HEK293 (cell line): ENCODE data around the gene NNAT.

ENCODE experiments used
- CTCF ChIP-seq: fragments of 450-650 bp; formaldehyde crosslinking; IDR thresholded peaks from 2 replicates; pipeline ENCODE4 v1.5.1; 2016; ENCODE audit warnings: missing biosample characterization, missing genetic modification characterization
- HOXA7 ChIP-seq: sonication (generic); formaldehyde crosslinking; IDR thresholded peaks from 2 replicates; pipeline ENCODE4 v1.8.1; 2022; ENCODE audit warnings: missing genetic modification reagents, borderline replicate concordance
- ZFP3 ChIP-seq: fragments of 450-650 bp; formaldehyde crosslinking; IDR thresholded peaks from 2 replicates; pipeline ENCODE4 v1.5.1; 2016; ENCODE audit warnings: low read depth, missing biosample characterization, missing genetic modification characterization
- ZNF121 ChIP-seq: fragments of 450-650 bp; formaldehyde crosslinking; IDR thresholded peaks from 2 replicates; pipeline ENCODE4 v1.5.1; 2016; ENCODE audit warnings: missing biosample characterization, missing genetic modification characterization
- ZNF138 ChIP-seq: fragments of 450-650 bp; formaldehyde crosslinking; IDR thresholded peaks from 2 replicates; pipeline ENCODE4 v1.5.1; 2016; ENCODE audit warnings: missing biosample characterization, missing genetic modification characterization, borderline replicate concordance
- ZNF629 ChIP-seq: fragments of 450-650 bp; formaldehyde crosslinking; IDR thresholded peaks from 2 replicates; pipeline ENCODE4 v1.5.1; 2017; ENCODE audit warnings: missing biosample characterization, missing genetic modification characterization

- TF ChIP-seq CTCF (tag by site-specific recombination) (no peak), ZNF138 (tag by site-specific recombination) (no peak), HOXA7 (CRISPR knock-in tag) (no peak), ZFP3 (tag by site-specific recombination) (no peak), ZNF121 (tag by site-specific recombination) (no peak), ZNF629 (tag by site-specific recombination) (no peak)
Measured at GRCh38 chr20:37518606-37519507, 2.2 kb upstream of the NNAT start.
